GM19468 (cell line): ENCODE results near the gene SHLD2.
A peak's percentile ranks its signal among the peaks of the same experiment; 100 is the strongest.
"Not testable (repeated sequence)": the region's sequence is repeated elsewhere in the genome, so short reads cannot be mapped to it uniquely, and the experiment has no call there.

Experiments
- ATAC-seq: cut with Tn5 transposase; IDR thresholded peaks from one replicate; pipeline ENCODE4 v1.9.1; 2021; ENCODE audit warnings: mild to moderate bottlenecking, moderate library complexity, moderate number of reproducible peaks; ENCODE audit not compliant: unreplicated experiment; ENCODE audit errors: extremely low read depth

The SHLD2 gene, protein sequence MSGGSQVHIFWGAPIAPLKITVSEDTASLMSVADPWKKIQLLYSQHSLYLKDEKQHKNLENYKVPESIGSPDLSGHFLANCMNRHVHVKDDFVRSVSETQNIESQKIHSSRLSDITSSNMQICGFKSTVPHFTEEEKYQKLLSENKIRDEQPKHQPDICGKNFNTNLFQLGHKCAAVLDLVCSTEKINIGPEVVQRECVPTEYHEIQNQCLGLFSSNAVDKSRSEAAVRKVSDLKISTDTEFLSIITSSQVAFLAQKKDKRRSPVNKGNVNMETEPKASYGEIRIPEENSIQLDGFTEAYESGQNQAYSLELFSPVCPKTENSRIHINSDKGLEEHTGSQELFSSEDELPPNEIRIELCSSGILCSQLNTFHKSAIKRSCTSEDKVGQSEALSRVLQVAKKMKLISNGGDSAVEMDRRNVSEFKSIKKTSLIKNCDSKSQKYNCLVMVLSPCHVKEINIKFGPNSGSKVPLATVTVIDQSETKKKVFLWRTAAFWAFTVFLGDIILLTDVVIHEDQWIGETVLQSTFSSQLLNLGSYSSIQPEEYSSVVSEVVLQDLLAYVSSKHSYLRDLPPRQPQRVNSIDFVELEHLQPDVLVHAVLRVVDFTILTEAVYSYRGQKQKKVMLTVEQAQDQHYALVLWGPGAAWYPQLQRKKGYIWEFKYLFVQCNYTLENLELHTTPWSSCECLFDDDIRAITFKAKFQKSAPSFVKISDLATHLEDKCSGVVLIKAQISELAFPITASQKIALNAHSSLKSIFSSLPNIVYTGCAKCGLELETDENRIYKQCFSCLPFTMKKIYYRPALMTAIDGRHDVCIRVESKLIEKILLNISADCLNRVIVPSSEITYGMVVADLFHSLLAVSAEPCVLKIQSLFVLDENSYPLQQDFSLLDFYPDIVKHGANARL

GRCh38 chr10:87094373-87095235, at the start of gene SHLD2, which contains the start of gene GLUD1:
TSS of gene SHLD2 (plus strand) at chr10:87095206. CDS start at chr10:87151355, 56,149 bp downstream.
TSS of gene GLUD1 (minus strand) at chr10:87094843. CDS start at chr10:87094769, 74 bp downstream.
- peak; percentile 64 for ATAC-seq

DNA sequence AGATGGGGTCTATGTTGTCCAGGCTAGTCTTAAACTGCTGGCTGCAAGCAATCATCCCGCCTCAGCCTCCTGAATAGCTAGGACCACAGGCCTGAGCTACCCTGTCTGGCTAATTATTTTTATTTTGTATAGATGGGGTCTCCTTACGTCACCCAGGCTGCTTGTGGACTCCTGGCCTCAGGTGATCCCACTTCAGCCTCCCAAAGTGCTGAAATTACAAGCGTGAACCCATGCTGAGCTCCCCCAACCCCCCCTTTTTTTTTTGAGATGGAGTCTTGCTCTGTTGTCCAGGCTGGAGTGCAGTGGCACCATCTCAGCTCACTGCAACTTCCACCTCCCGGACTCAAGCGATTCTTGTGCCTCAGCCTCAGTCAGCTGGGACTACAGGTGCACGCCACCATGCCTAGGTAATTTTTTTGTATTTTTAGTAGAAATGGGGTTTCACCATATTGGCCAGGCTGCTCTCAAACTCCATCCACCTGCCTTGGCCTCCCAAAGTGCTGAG, 49.5 kb upstream of the SHLD2 start:
- no peak for ATAC-seq

- ATAC-seq, result no peak
Observed at GRCh38 chr10:87053111-87053510, 41.9 kb upstream of the SHLD2 start.

- no peak for ATAC-seq
Observed at GRCh38 chr10:87053577-87054181, 41.3 kb upstream of the SHLD2 start.

DNA sequence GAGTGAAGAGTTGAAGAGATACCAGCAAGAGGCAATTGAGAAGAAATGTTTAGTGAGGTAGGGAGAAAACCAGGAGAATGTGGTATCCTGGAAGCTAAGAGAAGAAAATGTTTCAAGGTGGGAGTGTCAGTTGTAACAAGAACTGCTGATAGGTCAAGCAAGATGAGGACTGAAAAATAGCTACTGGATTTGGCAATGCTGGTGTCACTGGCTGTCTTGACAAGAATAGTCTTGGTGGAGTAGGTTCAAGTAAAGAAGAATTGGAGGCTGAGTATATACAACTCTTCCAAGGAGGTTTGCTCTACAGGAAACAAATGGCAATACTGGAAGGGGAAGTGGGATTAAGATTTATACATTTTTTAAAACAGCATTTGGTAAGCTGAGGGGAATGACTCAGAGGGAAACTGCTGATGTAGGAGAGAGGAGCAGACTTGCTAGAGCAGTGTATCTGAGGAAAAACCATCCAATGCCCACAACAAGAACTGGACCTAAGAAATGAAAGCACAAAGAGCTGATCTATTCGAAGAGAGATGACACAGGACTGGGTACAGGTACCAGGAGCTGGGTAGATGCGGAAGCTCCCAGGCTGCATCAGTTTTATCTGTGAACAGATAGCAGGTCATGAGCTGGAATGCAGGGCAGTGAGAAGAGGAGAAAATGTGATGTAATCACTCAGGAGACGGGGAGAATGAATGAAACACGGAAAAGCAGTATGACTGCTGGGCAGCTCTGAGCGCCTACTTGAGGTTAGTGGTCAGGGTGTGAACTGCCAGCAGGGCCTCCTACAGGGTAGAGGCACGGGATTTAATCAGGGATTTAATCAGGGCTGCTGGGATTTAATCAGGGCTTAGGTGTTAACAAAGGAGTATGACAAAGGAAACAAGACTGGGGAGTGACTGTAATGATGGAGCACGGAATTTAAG, 40.4 kb upstream of the SHLD2 start:
- no peak for ATAC-seq

- no peak for ATAC-seq
Observed at GRCh38 chr10:87058171-87058570, 36.8 kb upstream of the SHLD2 start.

GRCh38 chr10:87059401-87059800, 35.6 kb upstream of the SHLD2 start:
- no peak for ATAC-seq

DNA sequence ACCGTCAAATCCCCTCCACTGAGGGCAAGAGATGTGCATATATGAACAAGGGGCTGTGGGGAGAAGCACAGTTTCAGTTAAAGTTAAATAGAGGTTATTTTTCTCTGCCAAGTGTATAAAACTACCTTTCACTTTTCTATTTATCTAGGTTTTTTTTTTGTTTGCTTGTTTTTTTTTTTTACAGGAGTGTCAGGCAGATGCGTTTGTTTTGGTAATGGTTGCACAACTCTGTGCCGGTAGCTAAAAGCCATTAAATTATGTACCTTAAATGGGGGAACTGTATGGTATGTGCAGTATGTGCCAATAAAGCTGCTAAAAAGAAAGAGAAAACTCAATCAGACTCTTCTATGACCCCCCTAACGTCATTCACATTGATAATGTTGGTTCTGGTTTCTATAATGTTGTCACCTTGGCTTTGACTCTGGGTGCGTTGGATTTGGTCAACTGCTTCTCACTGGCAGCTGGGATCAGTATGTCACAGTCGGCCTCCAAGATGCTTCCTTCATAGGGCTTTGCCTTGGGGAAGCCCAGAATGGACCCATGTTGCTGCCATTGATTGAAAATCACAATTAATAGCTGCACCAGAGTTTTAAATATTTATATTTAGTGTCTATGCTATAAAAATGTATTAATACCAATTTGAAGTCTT, 34.6 kb upstream of the SHLD2 start:
- ATAC-seq, result no peak

DNA sequence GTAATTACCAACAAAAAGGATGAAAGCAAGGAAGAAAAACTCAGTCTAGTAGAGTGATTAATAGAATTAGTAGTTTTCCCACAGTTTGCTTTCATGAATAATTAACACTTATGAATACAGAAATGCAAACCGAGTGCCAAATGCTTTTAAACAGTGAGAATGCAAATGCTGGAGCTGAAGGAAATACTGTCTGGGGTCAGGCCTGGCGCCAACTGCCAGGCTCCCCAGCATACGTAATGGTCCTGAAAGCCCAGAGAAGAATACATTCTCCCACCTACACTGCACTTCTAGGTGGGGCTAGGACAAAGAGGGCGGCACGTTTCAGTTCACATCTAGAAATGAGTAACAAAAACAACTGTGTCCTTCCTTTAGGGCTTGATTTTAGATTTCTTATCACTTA, 30.4 kb upstream of the SHLD2 start:
- no peak for ATAC-seq

DNA sequence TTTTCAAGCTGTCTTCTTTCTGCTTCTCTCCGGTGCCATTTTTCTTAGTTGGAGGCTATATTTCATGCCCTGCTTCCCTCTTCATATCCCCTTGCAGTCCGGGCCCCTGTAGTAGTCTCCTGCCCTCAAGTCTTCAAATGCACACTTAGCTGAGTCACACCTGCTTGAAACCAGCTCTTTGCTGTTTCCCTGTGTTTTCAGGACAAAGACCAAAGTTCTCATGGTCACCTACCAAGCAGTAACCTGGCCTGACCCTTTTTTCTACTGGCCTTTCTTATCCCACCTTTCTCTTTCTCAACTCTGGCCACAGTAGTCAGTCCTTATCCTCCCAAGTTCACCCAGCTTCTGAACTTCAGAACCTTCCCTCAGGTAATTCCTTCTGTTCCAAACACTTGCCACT, 28.8 kb upstream of the SHLD2 start:
- ATAC-seq, result no peak

DNA sequence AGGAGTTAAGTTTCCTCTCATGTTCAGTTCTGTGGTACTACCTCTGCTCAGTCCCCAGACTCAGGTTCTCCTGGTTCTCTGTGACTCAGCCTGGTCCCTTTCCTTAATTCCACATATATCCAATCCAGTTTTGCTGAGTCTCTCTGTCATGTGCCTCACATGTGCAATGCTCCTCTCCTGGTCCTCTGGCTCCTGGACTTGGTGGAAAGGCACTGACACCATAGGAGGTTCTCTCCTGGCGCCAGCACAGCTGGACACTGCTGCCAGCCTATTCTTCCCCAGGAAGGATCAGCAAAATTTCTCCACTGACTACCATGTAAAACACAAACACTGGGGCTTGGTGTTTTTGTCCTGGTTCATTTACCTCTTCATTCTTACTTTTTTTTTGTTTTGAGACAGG, 28.1 kb upstream of the SHLD2 start:
- no peak for ATAC-seq

- no peak for ATAC-seq
Observed at GRCh38 chr10:87068281-87068680, 26.7 kb upstream of the SHLD2 start.

DNA sequence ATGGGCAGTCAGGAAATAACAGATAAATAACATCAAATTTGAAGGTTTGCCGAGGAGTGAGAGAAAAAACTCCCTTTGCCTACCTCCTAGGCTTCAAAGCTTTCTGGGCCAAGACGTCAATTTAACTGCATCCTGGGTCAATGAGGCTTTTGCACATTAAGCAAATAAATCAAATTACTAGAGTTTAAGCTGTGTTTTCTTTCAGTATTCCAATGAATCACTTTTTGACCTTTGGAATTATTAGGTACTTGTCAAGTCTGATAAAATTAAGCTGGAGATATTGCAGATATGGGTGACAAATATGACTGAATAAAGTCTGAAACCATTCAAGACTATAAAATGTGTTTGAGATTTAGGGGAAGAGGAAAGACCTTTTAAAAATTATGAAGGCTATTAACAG, 22.6 kb upstream of the SHLD2 start:
- ATAC-seq, result no peak

GRCh38 chr10:87076421-87076820, 18.6 kb upstream of the SHLD2 start:
- not testable (repeated sequence) for ATAC-seq

- ATAC-seq, result no peak
Observed at GRCh38 chr10:87079106-87079836, 15.7 kb upstream of the SHLD2 start.

- not testable (repeated sequence) for ATAC-seq
Observed at GRCh38 chr10:87080621-87081020, 14.4 kb upstream of the SHLD2 start.

- not testable (repeated sequence) for ATAC-seq
Observed at GRCh38 chr10:87081574-87081973, 13.4 kb upstream of the SHLD2 start.
